Stimulated activated CD4-positive, alpha-beta T cell treated with anti-CD3 and anti-CD28 coated beads, Interleukin-1b, Interleukin-23, amount 100 ng/mL, for 1 hour (primary cell): ENCODE data around the gene IGFALS.

Source experiments
- DNase-seq, 2 donors: peaks; one replicate each; pipeline ENCODE4 v3.0.0-alpha.2; 2020; ENCODE audit warnings: low read depth in 2 of 2

IGFALS gene

GRCh38 chr16:1744338-1744840 lies 49.1 kb downstream of the IGFALS start:
- no peak for DNase-seq

GRCh38 chr16:1743376-1744337 lies 49.8 kb downstream of the IGFALS start:
- no peak for DNase-seq

GRCh38 chr16:1741553-1742165 lies 51.8 kb downstream of the IGFALS start:
- DNase-seq, result no peak

GRCh38 chr16:1740781-1741490 lies 52.6 kb downstream of the IGFALS start:
- no peak for DNase-seq
